ENCODE data around the gene ABCC5. TPM values are rescaled to one million over a fixed set of nuclear protein-coding genes. Genes with fewer than 3 reads are reported as not detected.

Gene ABCC5
- total and polyA plus RNA-seq, 2 experiments from 2014 or later: 27.8 to 41.4 TPM

GRCh38 chr3:183922421-183922820, 95.3 kb downstream of the ABCC5 start:
- no peaks in the 10 kb centered on the region for H3K4me1 ChIP-seq (ENCODE audit: insufficient read depth)
- no peak overlapping the region for H2AFZ ChIP-seq
- no peak for DNase-seq (ENCODE audit: low spot score)
- no peaks in the 10 kb centered on the region for H3K9me2 ChIP-seq (replicated peaks; ENCODE audit: insufficient read depth)
- H3K4me2 ChIP-seq: no peak overlapping the region
- WGBS (ENCODE audit: low lambda C conversion rate, missing lambda C conversion rate): over 99% methylated on average over 4 of the region's 4 CpGs
- TF ChIP-seq EZH2phosphoT487 (IDR thresholded peaks at IDR 0.05; ENCODE audit: low read depth, severe bottlenecking, unreplicated experiment): no peak
- no peak for TF ChIP-seq EZH2 (IDR thresholded peaks at IDR 0.05; ENCODE audit: borderline replicate concordance)
- no peak for TF ChIP-seq CTCF (IDR thresholded peaks at IDR 0.05; ENCODE audit: poor library complexity)
- no peak overlapping the region for H3K4me3 ChIP-seq
- H3K27ac ChIP-seq: no peak overlapping the region
- no peaks in the 10 kb centered on the region for H3K36me3 ChIP-seq (replicated peaks; ENCODE audit: insufficient read depth, low read depth)
- no peaks in the 10 kb centered on the region for H3K79me2 ChIP-seq
- no peaks in the 10 kb centered on the region for H4K20me1 ChIP-seq (ENCODE audit: insufficient read depth, poor library complexity, severe bottlenecking)
- no peaks in the 10 kb centered on the region for H3K9me3 ChIP-seq (ENCODE audit: low read depth)
- H3K27me3 ChIP-seq: no peaks in the 10 kb centered on the region

GRCh38 chr3:183921096-183921495, 96.6 kb downstream of the ABCC5 start:
- Histone ChIP-seq H3K9me2 (replicated peaks; ENCODE audit: insufficient read depth) (no peaks in the 10 kb centered on the region), H3K4me3 (no peak overlapping the region), H3K79me2 (no peaks in the 10 kb centered on the region), H2AFZ (no peak overlapping the region), H3K4me1 (ENCODE audit: insufficient read depth) (no peaks in the 10 kb centered on the region), H3K4me2 (no peak overlapping the region), H3K36me3 (replicated peaks; ENCODE audit: insufficient read depth, low read depth) (no peaks in the 10 kb centered on the region), H3K9me3 (ENCODE audit: low read depth) (no peaks in the 10 kb centered on the region), H3K27ac (no peak overlapping the region), H3K27me3 (no peaks in the 10 kb centered on the region), H4K20me1 (ENCODE audit: insufficient read depth, poor library complexity, severe bottlenecking) (no peaks in the 10 kb centered on the region)
- DNase-seq (ENCODE audit: low spot score): no peak
- WGBS (ENCODE audit: low lambda C conversion rate, missing lambda C conversion rate): 95% methylated on average over 15 of the region's 15 CpGs
- TF ChIP-seq EZH2phosphoT487 (IDR thresholded peaks at IDR 0.05; ENCODE audit: low read depth, severe bottlenecking, unreplicated experiment) (no peak), EZH2 (IDR thresholded peaks at IDR 0.05; ENCODE audit: borderline replicate concordance) (no peak), CTCF (IDR thresholded peaks at IDR 0.05; ENCODE audit: poor library complexity) (no peak)

GRCh38 chr3:183920416-183920815, 97.3 kb downstream of the ABCC5 start:
- H3K27me3 ChIP-seq: no peaks in the 10 kb centered on the region
- WGBS (ENCODE audit: low lambda C conversion rate, missing lambda C conversion rate): 88% methylated on average over 14 of the region's 14 CpGs
- H3K79me2 ChIP-seq: no peaks in the 10 kb centered on the region
- no peaks in the 10 kb centered on the region for H3K9me3 ChIP-seq (ENCODE audit: low read depth)
- no peak overlapping the region for H3K4me3 ChIP-seq
- no peak overlapping the region for H3K4me2 ChIP-seq
- H3K4me1 ChIP-seq (ENCODE audit: insufficient read depth): no peaks in the 10 kb centered on the region
- no peaks in the 10 kb centered on the region for H3K36me3 ChIP-seq (replicated peaks; ENCODE audit: insufficient read depth, low read depth)
- H4K20me1 ChIP-seq (ENCODE audit: insufficient read depth, poor library complexity, severe bottlenecking): no peaks in the 10 kb centered on the region
- H2AFZ ChIP-seq: no peak overlapping the region
- DNase-seq (ENCODE audit: low spot score): no peak
- TF ChIP-seq EZH2 (IDR thresholded peaks at IDR 0.05; ENCODE audit: borderline replicate concordance): no peak
- TF ChIP-seq EZH2phosphoT487 (IDR thresholded peaks at IDR 0.05; ENCODE audit: low read depth, severe bottlenecking, unreplicated experiment): no peak
- no peak for TF ChIP-seq CTCF (IDR thresholded peaks at IDR 0.05; ENCODE audit: poor library complexity)
- H3K9me2 ChIP-seq (replicated peaks; ENCODE audit: insufficient read depth): no peaks in the 10 kb centered on the region
- no peak overlapping the region for H3K27ac ChIP-seq

- Histone ChIP-seq H3K79me2 (no peaks in the 10 kb centered on the region), H3K9me3 (ENCODE audit: low read depth) (no peaks in the 10 kb centered on the region), H3K4me1 (ENCODE audit: insufficient read depth) (no peaks in the 10 kb centered on the region), H2AFZ (no peak overlapping the region), H3K4me3 (no peak overlapping the region), H3K36me3 (replicated peaks; ENCODE audit: insufficient read depth, low read depth) (no peaks in the 10 kb centered on the region), H3K27ac (no peak overlapping the region), H3K9me2 (replicated peaks; ENCODE audit: insufficient read depth) (no peaks in the 10 kb centered on the region), H3K27me3 (no peaks in the 10 kb centered on the region), H3K4me2 (no peak overlapping the region), H4K20me1 (ENCODE audit: insufficient read depth, poor library complexity, severe bottlenecking) (no peaks in the 10 kb centered on the region)
- no peak for DNase-seq (ENCODE audit: low spot score)
- no peak for TF ChIP-seq EZH2 (IDR thresholded peaks at IDR 0.05; ENCODE audit: borderline replicate concordance)
- TF ChIP-seq CTCF (IDR thresholded peaks at IDR 0.05; ENCODE audit: poor library complexity): no peak
- TF ChIP-seq EZH2phosphoT487 (IDR thresholded peaks at IDR 0.05; ENCODE audit: low read depth, severe bottlenecking, unreplicated experiment): no peak
- 95% methylated on average over 2 of the region's 2 CpGs for WGBS (ENCODE audit: low lambda C conversion rate, missing lambda C conversion rate)
Measured at GRCh38 chr3:183918178-183918577, 99.5 kb downstream of the ABCC5 start.

Data from hepatocyte (in vitro differentiated cells).